Nephron (organoid): ENCODE results near the gene C10orf71.

ENCODE experiments used
- H3K27ac Mint-ChIP-seq, 3 experiments: 2 replicates each; pipeline ENCODE4 v1.8.0; 2020; ENCODE audit warnings: mixed read lengths in 3 of 3, mild to moderate bottlenecking in 2 of 3, moderate library complexity in 1 of 3
- H3K27me3 Mint-ChIP-seq: 2 replicates; pipeline ENCODE4 v1.8.0; 2021; ENCODE audit warnings: low read depth, mild to moderate bottlenecking, moderate library complexity, mixed read lengths
- H3K36me3 Mint-ChIP-seq: 2 replicates; pipeline ENCODE4 v1.8.0; 2020; ENCODE audit warnings: low read depth, mixed read lengths
- H3K4me1 Mint-ChIP-seq: 2 replicates; pipeline ENCODE4 v1.8.0; 2020; ENCODE audit warnings: mixed read lengths
- H3K4me3 Mint-ChIP-seq, 3 experiments: 2 replicates each; pipeline ENCODE4 v1.8.0; 2020; ENCODE audit warnings: mild to moderate bottlenecking in 3 of 3, mixed read lengths in 3 of 3, moderate library complexity in 2 of 3
- H3K9me3 Mint-ChIP-seq: 2 replicates; pipeline ENCODE4 v1.8.0; 2020; ENCODE audit warnings: mixed read lengths
- CTCF ChIP-seq, 3 experiments: fragments of 200-600 bp; sonication (generic); IDR thresholded peaks; one replicate each; pipeline ENCODE4 v1.5.0; 2021; ENCODE audit warnings: antibody characterized with exemption in 3 of 3; ENCODE audit not compliant: unreplicated experiment in 3 of 3

Gene C10orf71

GRCh38 chr10:49282306-49282705 is 16.7 kb upstream of the C10orf71 start:
- H3K4me1 Mint-ChIP-seq: peaks cover 9% of the 10 kb centered on the region
- no peak overlapping the region for H3K27ac Mint-ChIP-seq
- no peaks in the 10 kb centered on the region for H3K36me3 Mint-ChIP-seq
- H3K9me3 Mint-ChIP-seq: no peaks in the 10 kb centered on the region
- no peak overlapping the region for H3K4me3 Mint-ChIP-seq
- peaks cover 36% of the 10 kb centered on the region for H3K27me3 Mint-ChIP-seq
- no peak for TF ChIP-seq CTCF (IDR thresholded peaks at IDR 0.05; ENCODE audit: unreplicated experiment in 3 of 3)

DNA sequence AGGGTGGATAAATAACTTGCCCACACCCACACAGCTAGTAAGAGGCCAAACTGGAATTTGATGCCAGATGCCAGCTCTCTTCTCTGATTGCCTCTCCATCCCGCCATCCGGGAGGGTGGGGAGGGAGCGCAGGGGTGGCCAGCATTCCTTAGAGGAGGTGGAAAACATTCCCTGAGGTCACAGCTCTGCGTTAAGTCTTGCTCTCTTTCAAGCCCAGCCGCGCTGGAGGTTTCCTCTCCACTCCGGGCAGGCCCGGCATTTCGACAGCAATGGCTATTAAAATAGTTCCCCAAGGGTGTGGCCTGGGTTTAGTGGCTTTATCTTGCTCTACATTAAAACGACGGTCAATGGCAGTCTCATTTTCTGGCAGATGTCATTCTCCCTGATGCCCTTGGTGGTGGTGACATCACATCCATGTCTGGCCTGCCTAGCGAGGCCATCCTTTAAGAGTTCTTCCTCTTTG is 16.1 kb upstream of the C10orf71 start:
- Mint-ChIP-seq H3K36me3 (no peaks in the 10 kb centered on the region), H3K4me1 (peaks cover 14% of the 10 kb centered on the region), H3K4me3 (no peak overlapping the region), H3K27ac (no peak overlapping the region), H3K27me3 (peaks cover 31% of the 10 kb centered on the region), H3K9me3 (no peaks in the 10 kb centered on the region)
- TF ChIP-seq CTCF (IDR thresholded peaks at IDR 0.05; ENCODE audit: unreplicated experiment in 3 of 3): no peak

- Mint-ChIP-seq H3K4me3 (no peak overlapping the region), H3K36me3 (no peaks in the 10 kb centered on the region), H3K27ac (no peak overlapping the region), H3K9me3 (no peaks in the 10 kb centered on the region), H3K27me3 (peaks cover 30% of the 10 kb centered on the region), H3K4me1 (peaks cover 14% of the 10 kb centered on the region)
- TF ChIP-seq CTCF (IDR thresholded peaks at IDR 0.05; ENCODE audit: unreplicated experiment in 3 of 3): no peak
These were observed 15.5 kb upstream of the C10orf71 start for GRCh38 chr10:49283491-49283890.

GRCh38 chr10:49284356-49284755 is 14.6 kb upstream of the C10orf71 start:
- TF ChIP-seq CTCF (IDR thresholded peaks at IDR 0.05; ENCODE audit: unreplicated experiment in 3 of 3): no peak
- peaks cover 26% of the 10 kb centered on the region for H3K27me3 Mint-ChIP-seq
- no peaks in the 10 kb centered on the region for H3K36me3 Mint-ChIP-seq
- H3K4me3 Mint-ChIP-seq: no peak overlapping the region
- peaks cover 14% of the 10 kb centered on the region for H3K4me1 Mint-ChIP-seq
- no peaks in the 10 kb centered on the region for H3K9me3 Mint-ChIP-seq
- no peak overlapping the region for H3K27ac Mint-ChIP-seq

DNA sequence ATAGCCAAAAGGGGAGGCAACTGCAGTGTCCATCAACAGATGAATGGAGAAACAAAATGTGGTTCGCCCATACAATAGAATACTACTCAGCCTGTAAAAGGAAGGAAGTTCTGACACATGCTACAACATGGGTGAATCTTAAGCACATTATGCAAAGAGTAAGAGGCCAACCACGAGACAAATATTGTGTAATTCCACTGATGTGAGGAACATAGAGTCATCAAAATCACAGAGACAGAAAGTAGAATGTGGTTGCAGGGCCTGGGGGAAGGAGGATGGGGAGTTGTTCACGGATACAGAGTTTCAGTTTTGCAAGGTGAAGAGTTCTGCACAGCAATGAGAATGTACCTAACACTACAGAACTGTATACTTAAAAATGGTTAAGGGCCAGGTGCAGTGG is 13.7 kb upstream of the C10orf71 start:
- no peaks in the 10 kb centered on the region for H3K9me3 Mint-ChIP-seq

More for the DNA sequence above, 13.7 kb upstream of the C10orf71 start:
- TF ChIP-seq CTCF (IDR thresholded peaks at IDR 0.05; ENCODE audit: unreplicated experiment in 3 of 3): no peak
- no peak overlapping the region for H3K27ac Mint-ChIP-seq
- no peaks in the 10 kb centered on the region for H3K36me3 Mint-ChIP-seq
- peaks cover 14% of the 10 kb centered on the region for H3K4me1 Mint-ChIP-seq
- no peak overlapping the region for H3K4me3 Mint-ChIP-seq
- peaks cover 22% of the 10 kb centered on the region for H3K27me3 Mint-ChIP-seq
